ENCODE data around the gene SEMA5B. TPM values are rescaled to one million over a fixed set of nuclear protein-coding genes. Genes with fewer than 3 reads are reported as not detected.

The SEMA5B gene
- total RNA-seq, 1 experiment from 2014 or later, result 1.0 TPM

- no peak overlapping the region for H3K4me3 ChIP-seq (ENCODE audit: low read depth, low read length)
- intact Hi-C loops (cut with micrococcal nuclease; ENCODE audit: unreplicated experiment), result no loop called here
- no peak overlapping the region for H3K4me3 Mint-ChIP-seq (ENCODE audit: unreplicated experiment)
- H3K4me1 ChIP-seq, result peaks cover 13% of the 10 kb centered on the region
- ChIA-PET POLR2A (no interaction called here), CTCF (no interaction called here)
- BruUV-seq (replicated peaks), result no TSS peak
- DNase-seq, result no peak
- no peak overlapping the region for H3K27ac Mint-ChIP-seq (ENCODE audit: unreplicated experiment)
- H3K9me3 ChIP-seq, result no peaks in the 10 kb centered on the region
- no peaks in the 10 kb centered on the region for H3K36me3 ChIP-seq (ENCODE audit: control insufficient read depth, insufficient read depth, low read length)
- no peaks in the 10 kb centered on the region for H3K27me3 ChIP-seq (replicated peaks; ENCODE audit: control insufficient read depth, insufficient read depth, low read length)
- H3K9me3 Mint-ChIP-seq (ENCODE audit: unreplicated experiment), result no peaks in the 10 kb centered on the region
- TF ChIP-seq, protein P1, sequence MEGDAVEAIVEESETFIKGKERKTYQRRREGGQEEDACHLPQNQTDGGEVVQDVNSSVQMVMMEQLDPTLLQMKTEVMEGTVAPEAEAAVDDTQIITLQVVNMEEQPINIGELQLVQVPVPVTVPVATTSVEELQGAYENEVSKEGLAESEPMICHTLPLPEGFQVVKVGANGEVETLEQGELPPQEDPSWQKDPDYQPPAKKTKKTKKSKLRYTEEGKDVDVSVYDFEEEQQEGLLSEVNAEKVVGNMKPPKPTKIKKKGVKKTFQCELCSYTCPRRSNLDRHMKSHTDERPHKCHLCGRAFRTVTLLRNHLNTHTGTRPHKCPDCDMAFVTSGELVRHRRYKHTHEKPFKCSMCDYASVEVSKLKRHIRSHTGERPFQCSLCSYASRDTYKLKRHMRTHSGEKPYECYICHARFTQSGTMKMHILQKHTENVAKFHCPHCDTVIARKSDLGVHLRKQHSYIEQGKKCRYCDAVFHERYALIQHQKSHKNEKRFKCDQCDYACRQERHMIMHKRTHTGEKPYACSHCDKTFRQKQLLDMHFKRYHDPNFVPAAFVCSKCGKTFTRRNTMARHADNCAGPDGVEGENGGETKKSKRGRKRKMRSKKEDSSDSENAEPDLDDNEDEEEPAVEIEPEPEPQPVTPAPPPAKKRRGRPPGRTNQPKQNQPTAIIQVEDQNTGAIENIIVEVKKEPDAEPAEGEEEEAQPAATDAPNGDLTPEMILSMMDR (IDR thresholded peaks at IDR 0.05; ENCODE audit: insufficient read depth in 1 of 2, low read depth in 1 of 2, low read length in 1 of 2, severe bottlenecking in 1 of 2, unreplicated experiment in 1 of 2), result no peak
- H3K4me1 Mint-ChIP-seq (ENCODE audit: low read depth, unreplicated experiment), result peaks cover 13% of the 10 kb centered on the region
- no peaks in the 10 kb centered on the region for H3K27me3 Mint-ChIP-seq (ENCODE audit: insufficient read depth, unreplicated experiment)
- H3K36me3 Mint-ChIP-seq (ENCODE audit: insufficient read depth, unreplicated experiment), result peaks cover 9% of the 10 kb centered on the region
Measured at GRCh38 chr3:122892118-122892960, 135.2 kb downstream of the SEMA5B start.

- H3K4me1 ChIP-seq, result peaks cover 13% of the 10 kb centered on the region
- Mint-ChIP-seq H3K4me1 (ENCODE audit: low read depth, unreplicated experiment) (peaks cover 13% of the 10 kb centered on the region), H3K27me3 (ENCODE audit: insufficient read depth, unreplicated experiment) (no peaks in the 10 kb centered on the region), H3K36me3 (ENCODE audit: insufficient read depth, unreplicated experiment) (peaks cover 9% of the 10 kb centered on the region), H3K4me3 (ENCODE audit: unreplicated experiment) (no peak overlapping the region), H3K27ac (ENCODE audit: unreplicated experiment) (peak overlapping the region; percentile 17), H3K9me3 (ENCODE audit: unreplicated experiment) (no peaks in the 10 kb centered on the region)
- intact Hi-C loops (cut with micrococcal nuclease; ENCODE audit: unreplicated experiment), result loop anchor here (1.0 kb wide), 1 partner anchor 32 kb away; no protein-coding TSS in a partner anchor
- H3K4me3 ChIP-seq (ENCODE audit: low read depth, low read length), result no peak overlapping the region
- TF ChIP-seq, protein P1 (IDR thresholded peaks at IDR 0.05; ENCODE audit: insufficient read depth in 1 of 2, low read depth in 1 of 2, low read length in 1 of 2, severe bottlenecking in 1 of 2, unreplicated experiment in 1 of 2), result no peak
- ChIA-PET POLR2A (no interaction called here), CTCF (no interaction called here)
- no peak for DNase-seq
- H3K9me3 ChIP-seq, result no peaks in the 10 kb centered on the region
- BruUV-seq (replicated peaks), result no TSS peak
- no peaks in the 10 kb centered on the region for H3K27me3 ChIP-seq (replicated peaks; ENCODE audit: control insufficient read depth, insufficient read depth, low read length)
- H3K36me3 ChIP-seq (ENCODE audit: control insufficient read depth, insufficient read depth, low read length), result no peaks in the 10 kb centered on the region
Measured at GRCh38 chr3:122890720-122891220, 136.8 kb downstream of the SEMA5B start.

GRCh38 chr3:122890077-122890719, 137.4 kb downstream of the SEMA5B start:
- Mint-ChIP-seq H3K4me1 (ENCODE audit: low read depth, unreplicated experiment) (peaks cover 13% of the 10 kb centered on the region), H3K36me3 (ENCODE audit: insufficient read depth, unreplicated experiment) (peaks cover 9% of the 10 kb centered on the region), H3K4me3 (ENCODE audit: unreplicated experiment) (no peak overlapping the region), H3K27ac (ENCODE audit: unreplicated experiment) (no peak overlapping the region), H3K9me3 (ENCODE audit: unreplicated experiment) (no peaks in the 10 kb centered on the region), H3K27me3 (ENCODE audit: insufficient read depth, unreplicated experiment) (no peaks in the 10 kb centered on the region)
- Histone ChIP-seq H3K36me3 (ENCODE audit: control insufficient read depth, insufficient read depth, low read length) (no peaks in the 10 kb centered on the region), H3K9me3 (no peaks in the 10 kb centered on the region), H3K4me3 (ENCODE audit: low read depth, low read length) (no peak overlapping the region), H3K4me1 (peaks cover 13% of the 10 kb centered on the region), H3K27me3 (replicated peaks; ENCODE audit: control insufficient read depth, insufficient read depth, low read length) (no peaks in the 10 kb centered on the region)
- TF ChIP-seq, protein P1 (IDR thresholded peaks at IDR 0.05; ENCODE audit: insufficient read depth in 1 of 2, low read depth in 1 of 2, low read length in 1 of 2, severe bottlenecking in 1 of 2, unreplicated experiment in 1 of 2), result no peak
- ChIA-PET CTCF (no interaction called here), POLR2A (no interaction called here)
- intact Hi-C loops (cut with micrococcal nuclease; ENCODE audit: unreplicated experiment), result loop anchor here (1.0 kb wide), 1 partner anchor 32 kb away; no protein-coding TSS in a partner anchor
- peak; percentile 48 to 54 for DNase-seq
- BruUV-seq (replicated peaks), result no TSS peak

Measured in Caco-2 (cell line).